Brain microvascular endothelial cell (primary cell): Measurements from ENCODE around the gene ARHGEF19.

Experiments used
- DNase-seq: peaks from one replicate; pipeline ENCODE4 v3.0.0-alpha.2; 2020
- H3K27ac ChIP-seq: fragments of 250-450 bp; sonication (Bioruptor Pico); 2 replicates; pipeline ENCODE4 v1.5.1; 2020; ENCODE audit warnings: mild to moderate bottlenecking, moderate library complexity
- H3K27me3 ChIP-seq: fragments of 250-450 bp; sonication (Bioruptor Pico); replicated peaks from 2 replicates; pipeline ENCODE4 v1.5.1; 2020; ENCODE audit warnings: mild to moderate bottlenecking
- H3K36me3 ChIP-seq: fragments of 250-450 bp; sonication (Bioruptor Pico); replicated peaks from 2 replicates; pipeline ENCODE4 v1.5.1; 2020; ENCODE audit warnings: mild to moderate bottlenecking
- H3K4me3 ChIP-seq: 2 replicates; pipeline ENCODE4 v1.5.1; 2011; ENCODE audit warnings: low read depth, mild to moderate bottlenecking, control low read depth, low read length, moderate library complexity
- in situ Hi-C: cut with HindIII; loops from 2 replicates; pipeline ENCODE4 v1.10.0; 2017; ENCODE audit warnings: low sequenced_read_pairs, low pct_ligation_motif_present
- TF ChIP-seq, protein P1 (sequence below): IDR thresholded peaks from 2 replicates; pipeline ENCODE4 v1.5.1; 2011; ENCODE audit warnings: low read depth, mild to moderate bottlenecking, moderate library complexity, low read length, control low read depth, inconsistent platforms; ENCODE audit errors: missing control alignments

Gene ARHGEF19

DNA sequence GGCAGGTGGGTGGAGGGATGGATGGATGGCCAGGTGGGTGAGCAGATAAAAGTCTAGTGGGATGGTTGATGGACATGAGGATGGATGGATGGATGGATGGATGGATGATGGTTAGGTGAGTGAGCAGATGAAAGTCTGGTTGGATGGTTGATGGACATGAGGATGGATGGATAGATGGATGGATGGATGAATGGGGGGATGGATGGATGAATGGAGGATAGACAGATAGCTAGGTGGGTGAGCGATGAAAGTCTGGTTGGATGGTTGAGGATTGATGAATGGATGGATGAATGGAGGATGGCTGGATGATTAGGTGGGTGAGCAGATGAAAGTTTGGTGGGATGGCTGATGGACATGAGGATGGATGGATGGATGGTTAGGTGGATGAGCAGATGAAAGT lies 9.0 kb upstream of the ARHGEF19 start:
- no peak for DNase-seq
- H3K36me3 ChIP-seq = no peaks in the 10 kb centered on the region
- TF ChIP-seq, protein P1, sequence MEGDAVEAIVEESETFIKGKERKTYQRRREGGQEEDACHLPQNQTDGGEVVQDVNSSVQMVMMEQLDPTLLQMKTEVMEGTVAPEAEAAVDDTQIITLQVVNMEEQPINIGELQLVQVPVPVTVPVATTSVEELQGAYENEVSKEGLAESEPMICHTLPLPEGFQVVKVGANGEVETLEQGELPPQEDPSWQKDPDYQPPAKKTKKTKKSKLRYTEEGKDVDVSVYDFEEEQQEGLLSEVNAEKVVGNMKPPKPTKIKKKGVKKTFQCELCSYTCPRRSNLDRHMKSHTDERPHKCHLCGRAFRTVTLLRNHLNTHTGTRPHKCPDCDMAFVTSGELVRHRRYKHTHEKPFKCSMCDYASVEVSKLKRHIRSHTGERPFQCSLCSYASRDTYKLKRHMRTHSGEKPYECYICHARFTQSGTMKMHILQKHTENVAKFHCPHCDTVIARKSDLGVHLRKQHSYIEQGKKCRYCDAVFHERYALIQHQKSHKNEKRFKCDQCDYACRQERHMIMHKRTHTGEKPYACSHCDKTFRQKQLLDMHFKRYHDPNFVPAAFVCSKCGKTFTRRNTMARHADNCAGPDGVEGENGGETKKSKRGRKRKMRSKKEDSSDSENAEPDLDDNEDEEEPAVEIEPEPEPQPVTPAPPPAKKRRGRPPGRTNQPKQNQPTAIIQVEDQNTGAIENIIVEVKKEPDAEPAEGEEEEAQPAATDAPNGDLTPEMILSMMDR = no peak
- no peak overlapping the region for H3K27ac ChIP-seq
- peaks cover 2% of the 10 kb centered on the region for H3K27me3 ChIP-seq
- in situ Hi-C loops = no loop called here
- H3K4me3 ChIP-seq = no peak overlapping the region

DNA sequence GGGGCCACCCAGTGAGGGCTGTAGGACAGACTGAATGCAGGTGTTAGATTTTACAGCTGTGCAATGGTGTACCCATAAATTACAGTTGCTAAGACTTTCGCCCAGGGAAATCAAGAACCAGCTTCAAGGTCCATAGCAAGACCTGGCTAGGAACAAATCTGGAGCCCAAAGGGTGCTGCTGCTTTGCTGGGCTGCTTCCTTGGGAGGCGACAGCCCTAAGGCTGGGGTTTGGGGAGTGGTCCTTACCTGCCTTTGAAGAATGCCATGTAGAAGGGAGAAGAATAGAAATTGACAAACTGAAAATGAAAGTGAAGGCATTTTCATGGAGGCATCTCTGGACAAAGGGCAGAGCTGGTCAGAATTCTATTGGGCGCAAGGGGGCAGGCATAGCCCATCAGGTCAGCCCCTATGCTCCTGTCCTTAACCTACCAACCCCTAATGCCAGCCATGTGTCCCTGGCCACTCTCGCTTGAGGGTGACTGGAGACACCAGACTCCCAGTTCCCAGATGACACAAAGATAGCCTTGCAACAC lies 7.6 kb upstream of the ARHGEF19 start:
- no peak overlapping the region for H3K4me3 ChIP-seq
- H3K36me3 ChIP-seq = no peaks in the 10 kb centered on the region
- TF ChIP-seq, protein P1 = no peak
- no peak for DNase-seq
- no peak overlapping the region for H3K27ac ChIP-seq
- no peaks in the 10 kb centered on the region for H3K27me3 ChIP-seq
- in situ Hi-C loops = no loop called here

DNA sequence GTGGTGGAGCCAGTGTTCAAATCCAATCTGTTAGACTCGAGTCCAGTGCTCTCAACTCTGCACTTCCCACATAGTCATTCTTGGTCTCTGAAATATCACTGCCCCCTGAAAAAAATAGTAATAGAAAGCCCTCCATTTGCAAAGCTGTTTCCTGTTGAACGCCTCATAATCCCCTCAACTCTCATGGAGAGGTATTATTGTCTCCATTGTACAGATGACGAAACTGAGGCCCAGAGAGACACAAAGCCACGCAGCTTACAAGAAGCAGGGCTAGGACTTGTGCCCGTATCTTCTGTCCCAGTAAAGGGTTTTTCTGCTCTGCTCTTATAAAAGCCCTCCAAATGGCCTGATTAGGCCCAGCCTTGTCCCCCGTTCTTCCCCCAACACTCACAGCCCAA lies 6.2 kb upstream of the ARHGEF19 start:
- Histone ChIP-seq H3K4me3 (no peak overlapping the region), H3K27ac (no peak overlapping the region), H3K27me3 (no peaks in the 10 kb centered on the region), H3K36me3 (no peaks in the 10 kb centered on the region)
- in situ Hi-C loops = no loop called here
- TF ChIP-seq, protein P1 = no peak
- DNase-seq = no peak

DNA sequence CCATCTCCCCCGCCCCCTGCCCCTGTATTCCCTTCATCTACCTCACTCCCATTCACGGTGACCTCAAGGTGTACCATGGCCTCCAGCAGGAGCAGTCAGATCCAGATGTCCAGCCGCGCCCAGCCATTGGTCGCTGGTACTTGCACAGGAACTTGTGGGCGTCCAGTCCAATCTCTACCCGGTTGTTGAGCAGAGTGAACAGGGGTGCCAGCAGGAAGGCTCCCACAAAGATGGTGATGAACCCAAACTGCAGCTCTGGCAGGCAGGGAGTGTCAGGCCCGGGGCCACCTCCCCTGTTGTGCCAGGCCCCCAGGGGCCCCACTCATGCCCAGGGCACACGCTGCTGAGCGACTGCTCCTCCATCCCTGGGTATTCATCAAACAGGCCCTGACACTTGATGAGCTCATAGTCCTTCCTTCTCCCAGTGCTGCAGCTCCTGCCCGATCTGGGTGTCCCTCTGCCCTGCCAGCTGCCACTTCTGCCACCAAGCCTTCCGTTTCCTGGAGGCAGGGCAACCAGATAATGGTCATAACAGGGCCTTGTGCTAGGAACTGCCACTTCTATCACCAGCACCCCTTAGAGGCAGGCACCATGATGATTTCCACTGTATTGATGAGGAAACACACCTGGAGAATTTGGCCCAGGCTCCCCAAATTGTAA lies 5.7 kb upstream of the ARHGEF19 start:
- in situ Hi-C loops = no loop called here
- H3K27ac ChIP-seq = no peak overlapping the region
- no peaks in the 10 kb centered on the region for H3K36me3 ChIP-seq
- H3K4me3 ChIP-seq = no peak overlapping the region
- TF ChIP-seq, protein P1 = no peak
- DNase-seq = no peak
- no peaks in the 10 kb centered on the region for H3K27me3 ChIP-seq

DNA sequence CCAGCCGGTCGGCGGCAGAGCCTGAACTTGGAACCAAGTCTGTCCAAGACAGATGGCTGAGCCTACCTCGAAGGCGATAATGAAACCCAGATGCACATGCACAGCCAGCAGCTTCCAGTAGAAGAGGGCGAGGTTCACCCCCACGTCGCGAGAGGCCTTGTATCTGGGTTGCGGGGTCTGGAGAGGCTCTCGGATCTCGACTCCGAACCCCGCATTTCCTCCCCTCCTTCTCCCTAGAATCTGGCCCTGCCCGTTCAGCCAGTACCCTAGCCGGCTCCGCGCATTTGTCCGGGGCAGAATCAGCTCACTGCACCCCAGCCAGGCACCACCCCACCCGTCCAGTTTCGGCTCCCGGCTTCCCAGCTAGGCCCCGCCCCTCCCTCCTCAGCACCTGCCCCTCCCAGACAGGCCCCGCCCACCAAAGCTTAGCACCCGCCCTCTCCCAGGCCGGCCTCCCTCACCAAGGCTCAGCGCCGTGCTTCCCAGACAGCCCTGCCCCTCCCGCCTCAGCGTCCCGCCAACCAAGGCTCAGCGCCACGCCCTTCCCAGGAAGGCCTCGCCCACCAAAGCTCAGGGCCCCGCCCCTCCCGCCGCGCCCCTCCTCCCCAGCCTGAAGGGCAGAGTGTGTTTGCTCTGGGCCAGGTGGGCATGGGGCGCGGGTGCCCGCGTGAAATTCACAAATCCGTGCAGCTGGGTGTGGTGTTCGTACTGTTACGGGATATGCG lies 4.8 kb upstream of the ARHGEF19 start:
- TF ChIP-seq, protein P1 = no peak

More for the DNA sequence above, 4.8 kb upstream of the ARHGEF19 start:
- Histone ChIP-seq H3K36me3 (no peaks in the 10 kb centered on the region), H3K4me3 (peak overlapping the region; percentile 61), H3K27ac (no peak overlapping the region), H3K27me3 (no peaks in the 10 kb centered on the region)
- peak; percentile 96 for DNase-seq
- in situ Hi-C loops = no loop called here
